OCI-LY3 (cell line): ENCODE results near the gene CRELD2.

Experiments
- H2AFZ ChIP-seq: fragments of 200-600, 300-600 bp; shearing (Covaris generic); 2 replicates; pipeline ENCODE4 v1.6.0; 2014; ENCODE audit warnings: antibody characterized with exemption, low read depth, low read length
- H3K27ac ChIP-seq: fragments of 200-600, 300-600 bp; sonication (generic); 2 replicates; pipeline ENCODE4 v1.5.1; 2014; ENCODE audit warnings: mild to moderate bottlenecking, low read length, moderate library complexity, mixed read lengths
- H3K27me3 ChIP-seq: fragments of 200-600, 300-600 bp; sonication (generic); 2 replicates; pipeline ENCODE4 v1.6.1; 2014; ENCODE audit warnings: low read depth, low read length, mixed read lengths
- H3K36me3 ChIP-seq: fragments of 200-600, 300-600 bp; sonication (generic); replicated peaks from 2 replicates; pipeline ENCODE3; 2014; ENCODE audit warnings: low read depth, low read length, mixed read lengths
- H3K4me1 ChIP-seq: fragments of 300-600, 200-600 bp; sonication (generic); 2 replicates; pipeline ENCODE4 v1.6.1; 2014; ENCODE audit warnings: low read length, mixed read lengths
- H3K4me2 ChIP-seq: fragments of 200-600, 300-600 bp; sonication (generic); 2 replicates; pipeline ENCODE4 v1.6.1; 2014; ENCODE audit warnings: low read length, mixed read lengths
- H3K4me3 ChIP-seq: fragments of 300-600, 200-600 bp; sonication (generic); 2 replicates; pipeline ENCODE4 v1.5.1; 2014; ENCODE audit warnings: antibody characterized with exemption, mild to moderate bottlenecking, low read length, moderate library complexity
- H3K79me2 ChIP-seq: fragments of 300-600, 200-600 bp; shearing (Covaris generic); 2 replicates; pipeline ENCODE4 v1.6.1; 2014; ENCODE audit warnings: mild to moderate bottlenecking, low read length, mixed read lengths
- H3K9ac ChIP-seq: fragments of 300-600, 200-600 bp; shearing (Covaris generic); 2 replicates; pipeline ENCODE4 v1.6.0; 2014; ENCODE audit warnings: mild to moderate bottlenecking, low read length, moderate library complexity
- H3K9me3 ChIP-seq: fragments of 200-600, 300-600 bp; shearing (Covaris generic); 2 replicates; pipeline ENCODE4 v1.6.1; 2014; ENCODE audit warnings: low read length, mixed read lengths; ENCODE audit not compliant: insufficient read depth
- H4K20me1 ChIP-seq: fragments of 200-600, 300-600 bp; sonication (generic); 2 replicates; pipeline ENCODE4 v1.6.1; 2016; ENCODE audit warnings: low read length, mixed read lengths; ENCODE audit not compliant: insufficient read depth
- CTCF ChIP-seq: fragments of 200-600, 300-600 bp; sonication (generic); IDR thresholded peaks from 2 replicates; pipeline ENCODE4 v1.5.1; 2014; ENCODE audit warnings: antibody characterized with exemption, low read length, low read depth
- EZH2phosphoT487 ChIP-seq: fragments of 200-600 bp; shearing (Covaris generic); IDR thresholded peaks from 2 replicates; pipeline ENCODE4 v1.6.1; 2018; ENCODE audit warnings: antibody characterized with exemption, mixed run types, low read depth

Gene CRELD2

GRCh38 chr22:49935561-49935960 lies 17.1 kb downstream of the CRELD2 start:
- H3K27ac ChIP-seq: no peak overlapping the region
- H3K36me3 ChIP-seq: peaks cover 3% of the 10 kb centered on the region
- H4K20me1 ChIP-seq: no peaks in the 10 kb centered on the region
- H3K27me3 ChIP-seq: 0 out of 2 replicates have a peak, but pooled peaks cover 6% of the 10 kb centered on the region
- no peak overlapping the region for H3K4me2 ChIP-seq
- TF ChIP-seq EZH2phosphoT487 (no peak), CTCF (no peak)
- H3K9me3 ChIP-seq: no peaks in the 10 kb centered on the region
- H3K79me2 ChIP-seq: peaks cover 8% of the 10 kb centered on the region; the same call in 1 of the 2 replicates
- H2AFZ ChIP-seq: no peak overlapping the region
- H3K4me1 ChIP-seq: peaks cover 47% of the 10 kb centered on the region
- H3K4me3 ChIP-seq: peak overlapping the region; percentile 62; the same call in 1 of the 2 replicates
- H3K9ac ChIP-seq: no peak overlapping the region

- no peaks in the 10 kb centered on the region for H3K9me3 ChIP-seq
- no peak overlapping the region for H2AFZ ChIP-seq
- peak overlapping the region; percentile 62 for H3K4me3 ChIP-seq
- H4K20me1 ChIP-seq: no peaks in the 10 kb centered on the region
- 0 out of 2 replicates have a peak, but pooled peaks cover 6% of the 10 kb centered on the region for H3K27me3 ChIP-seq
- TF ChIP-seq EZH2phosphoT487: no peak
- TF ChIP-seq CTCF: no peak
- peaks cover 8% of the 10 kb centered on the region; the same call in 1 of the 2 replicates for H3K79me2 ChIP-seq
- H3K4me2 ChIP-seq: peak overlapping the region; percentile 68
- peaks cover 3% of the 10 kb centered on the region for H3K36me3 ChIP-seq
- peak overlapping the region; percentile 57 for H3K9ac ChIP-seq
- H3K27ac ChIP-seq: peak overlapping the region; percentile 74
- H3K4me1 ChIP-seq: peaks cover 40% of the 10 kb centered on the region
Measured at GRCh38 chr22:49936018-49936972, 17.9 kb downstream of the CRELD2 start.

DNA sequence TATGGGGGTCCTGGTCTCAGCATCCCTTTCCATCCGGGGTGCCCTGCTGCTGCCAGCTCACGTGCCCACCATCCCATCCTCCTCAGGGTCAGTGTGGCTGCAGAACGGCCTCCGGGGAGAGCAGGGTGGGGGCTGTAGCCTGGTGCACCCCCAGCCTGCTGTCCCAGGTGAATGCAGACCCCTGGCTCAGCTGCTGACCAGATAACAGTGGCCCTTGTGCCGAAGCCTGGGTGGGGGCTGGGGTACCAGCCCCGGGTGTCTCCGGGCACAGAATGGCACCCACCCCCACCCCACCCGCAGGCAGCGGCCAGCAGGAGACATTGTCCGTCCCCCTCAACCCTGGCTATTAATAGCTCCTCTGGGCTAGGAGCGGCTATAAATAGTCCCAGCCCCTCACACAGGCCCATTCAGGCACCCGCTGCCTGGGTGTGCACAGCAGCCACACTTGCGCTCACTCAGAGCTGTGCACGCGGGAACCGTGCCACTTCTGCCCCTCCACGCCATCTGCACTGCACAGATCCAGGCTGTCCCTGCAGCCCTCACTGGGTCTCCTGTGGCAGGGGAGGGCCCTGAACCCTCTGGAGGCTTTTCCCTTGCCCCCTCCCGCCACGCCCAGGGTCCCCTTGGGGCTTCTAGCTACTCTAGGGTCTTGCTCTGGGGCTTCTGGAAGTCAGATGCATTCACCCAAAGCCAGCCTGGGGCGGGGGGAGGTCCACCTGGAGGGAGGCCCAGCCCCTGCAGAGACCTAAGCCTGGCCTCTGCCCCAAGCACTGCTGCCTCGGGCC lies 18.7 kb downstream of the CRELD2 start:
- H3K9me3 ChIP-seq: no peaks in the 10 kb centered on the region
- peak overlapping the region; percentile 57 for H3K9ac ChIP-seq
- H3K79me2 ChIP-seq: peaks cover 8% of the 10 kb centered on the region; the same call in 1 of the 2 replicates
- H3K4me1 ChIP-seq: peaks cover 33% of the 10 kb centered on the region
- peak overlapping the region; percentile 74; the same call in 1 of the 2 replicates for H3K27ac ChIP-seq
- 0 out of 2 replicates have a peak, but pooled peaks cover 6% of the 10 kb centered on the region for H3K27me3 ChIP-seq
- H2AFZ ChIP-seq: no peak overlapping the region
- peak overlapping the region; percentile 68 for H3K4me2 ChIP-seq
- no peak for TF ChIP-seq CTCF
- TF ChIP-seq EZH2phosphoT487: no peak
- no peaks in the 10 kb centered on the region for H4K20me1 ChIP-seq
- peaks cover 3% of the 10 kb centered on the region for H3K36me3 ChIP-seq
- H3K4me3 ChIP-seq: peak overlapping the region; percentile 62
